Measurements from ENCODE around the gene ETV5. TPM values are rescaled to one million over a fixed set of nuclear protein-coding genes. Genes with fewer than 3 reads are reported as not detected.

Gene ETV5
- polyA plus RNA-seq, 1 donor from 2014 or later: 0.30 TPM

DNA sequence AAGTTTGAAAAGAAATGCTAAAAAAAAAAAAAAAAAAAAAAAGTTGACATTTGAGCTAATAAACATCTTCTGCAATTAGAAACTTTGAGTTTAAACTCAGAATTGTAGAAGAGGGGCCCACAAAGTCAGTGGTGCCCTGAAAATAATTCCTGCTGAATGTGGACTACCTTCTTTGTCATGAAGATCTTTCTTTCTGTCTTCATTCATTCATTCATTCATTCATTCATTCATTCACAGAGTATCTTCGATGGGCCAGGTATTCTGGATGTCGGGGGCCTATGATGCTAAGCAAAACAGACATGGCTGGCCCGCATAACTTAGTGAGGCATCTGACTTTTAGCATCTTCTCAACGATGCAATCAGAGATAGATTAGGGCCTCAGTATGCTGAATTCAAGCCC lies 24.6 kb downstream of the ETV5 start:
- Histone ChIP-seq H3K9ac (ENCODE audit: low read length) (no peak overlapping the region), H3K9me3 (ENCODE audit: low read length) (no peaks in the 10 kb centered on the region), H3K79me2 (replicated peaks; ENCODE audit: insufficient read depth, low read length) (no peaks in the 10 kb centered on the region), H2AFZ (ENCODE audit: low read depth, low read length) (no peak overlapping the region), H3K9me2 (ENCODE audit: insufficient read depth, low read length) (no peaks in the 10 kb centered on the region), H3K4me2 (ENCODE audit: low read length) (no peak overlapping the region), H3K27ac (ENCODE audit: low read length) (no peak overlapping the region), H3K27me3 (ENCODE audit: insufficient read depth, low read depth, low read length) (no peaks in the 10 kb centered on the region), H3K4me3 (ENCODE audit: low read length) (no peak overlapping the region), H3K36me3 (ENCODE audit: insufficient read depth, low read length) (no peaks in the 10 kb centered on the region), H4K20me1 (ENCODE audit: insufficient read depth) (no peaks in the 10 kb centered on the region), H3F3A (ENCODE audit: insufficient read depth, low read length, poor library complexity, severe bottlenecking) (no peaks in the 10 kb centered on the region)
- TF ChIP-seq SMC3 (conservative IDR thresholded peaks at IDR 0.05; ENCODE audit: poor library complexity) (no peak), RAD21 (conservative IDR thresholded peaks at IDR 0.05) (no peak), EP300 (conservative IDR thresholded peaks at IDR 0.05; ENCODE audit: poor library complexity, severe bottlenecking) (no peak), REST (IDR thresholded peaks at IDR 0.05; ENCODE audit: borderline replicate concordance) (no peak), EZH2 (IDR thresholded peaks at IDR 0.05; ENCODE audit: borderline replicate concordance, insufficient read depth, low read length, poor library complexity, severe bottlenecking) (no peak), POLR2AphosphoS5 (IDR thresholded peaks at IDR 0.05) (no peak), TAF1 (IDR thresholded peaks at IDR 0.05; ENCODE audit: low read depth) (no peak), MXI1 (conservative IDR thresholded peaks at IDR 0.05; ENCODE audit: poor library complexity, severe bottlenecking) (no peak), CTCF (IDR thresholded peaks at IDR 0.05; ENCODE audit: poor library complexity, severe bottlenecking) (no peak)

DNA sequence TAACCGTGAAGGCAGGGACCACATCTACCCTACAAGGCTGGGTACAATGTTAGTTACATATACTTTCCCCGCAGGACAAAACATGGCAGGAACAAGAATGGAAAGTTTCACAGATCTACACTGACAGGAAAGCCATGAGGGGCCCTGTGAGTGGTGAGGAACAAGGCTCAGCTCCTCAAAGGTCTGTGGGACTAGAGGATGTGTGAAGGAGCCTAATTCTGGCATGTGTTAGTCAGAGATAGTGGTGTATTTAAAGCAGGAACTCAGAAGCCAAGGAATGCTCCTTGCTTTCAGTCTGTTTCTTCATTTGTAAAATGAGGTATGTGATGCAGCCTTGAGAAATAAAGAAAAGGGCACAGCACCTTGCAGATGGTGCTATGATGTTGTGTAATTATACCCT lies 25.1 kb downstream of the ETV5 start:
- no peak overlapping the region for H3K4me2 ChIP-seq (ENCODE audit: low read length)
- no peaks in the 10 kb centered on the region for H3K36me3 ChIP-seq (ENCODE audit: insufficient read depth, low read length)
- H3K27ac ChIP-seq (ENCODE audit: low read length): no peak overlapping the region
- TF ChIP-seq CTCF (IDR thresholded peaks at IDR 0.05; ENCODE audit: poor library complexity, severe bottlenecking) (no peak), EZH2 (IDR thresholded peaks at IDR 0.05; ENCODE audit: borderline replicate concordance, insufficient read depth, low read length, poor library complexity, severe bottlenecking) (no peak), POLR2AphosphoS5 (IDR thresholded peaks at IDR 0.05) (no peak), TAF1 (IDR thresholded peaks at IDR 0.05; ENCODE audit: low read depth) (no peak), SMC3 (conservative IDR thresholded peaks at IDR 0.05; ENCODE audit: poor library complexity) (no peak), RAD21 (conservative IDR thresholded peaks at IDR 0.05) (no peak), EP300 (conservative IDR thresholded peaks at IDR 0.05; ENCODE audit: poor library complexity, severe bottlenecking) (no peak), REST (IDR thresholded peaks at IDR 0.05; ENCODE audit: borderline replicate concordance) (no peak), MXI1 (conservative IDR thresholded peaks at IDR 0.05; ENCODE audit: poor library complexity, severe bottlenecking) (no peak)
- H3F3A ChIP-seq (ENCODE audit: insufficient read depth, low read length, poor library complexity, severe bottlenecking): no peaks in the 10 kb centered on the region
- no peaks in the 10 kb centered on the region for H3K79me2 ChIP-seq (replicated peaks; ENCODE audit: insufficient read depth, low read length)
- H2AFZ ChIP-seq (ENCODE audit: low read depth, low read length): no peak overlapping the region
- no peak overlapping the region for H3K9ac ChIP-seq (ENCODE audit: low read length)
- no peak overlapping the region for H3K4me3 ChIP-seq (ENCODE audit: low read length)
- no peaks in the 10 kb centered on the region for H3K9me2 ChIP-seq (ENCODE audit: insufficient read depth, low read length)
- no peaks in the 10 kb centered on the region for H3K9me3 ChIP-seq (ENCODE audit: low read length)
- H3K27me3 ChIP-seq (ENCODE audit: insufficient read depth, low read depth, low read length): no peaks in the 10 kb centered on the region
- no peaks in the 10 kb centered on the region for H4K20me1 ChIP-seq (ENCODE audit: insufficient read depth)
